HG03378 (cell line): ENCODE measurements around the gene CYFIP2.

Experiments
- ATAC-seq: cut with Tn5 transposase; IDR thresholded peaks from one replicate; pipeline ENCODE4 v1.9.1; 2021; ENCODE audit warnings: mild to moderate bottlenecking, moderate library complexity; ENCODE audit not compliant: unreplicated experiment

CYFIP2 gene

DNA sequence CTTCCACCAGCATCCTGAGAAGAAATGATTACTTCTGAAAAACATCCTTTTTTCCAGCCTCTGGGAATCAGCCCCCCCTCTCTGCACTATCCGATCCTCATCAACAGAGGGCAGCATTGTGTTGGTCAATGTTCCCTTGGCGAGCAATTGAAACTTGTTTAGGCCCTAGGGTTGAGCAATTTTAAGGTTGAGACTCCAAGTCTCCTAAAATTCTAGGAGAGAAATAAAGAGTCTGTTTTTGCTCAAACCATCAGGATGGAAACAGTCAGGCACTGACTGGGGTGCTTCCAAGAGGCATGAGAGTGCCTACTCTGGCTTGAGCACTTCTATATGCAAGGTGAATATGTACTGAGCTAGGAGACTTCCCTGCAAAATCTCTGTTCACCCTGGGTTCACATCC lies 12.4 kb upstream of the CYFIP2 start:
- peak; percentile 39 for ATAC-seq

GRCh38 chr5:157258450-157258849 lies 7.5 kb upstream of the CYFIP2 start:
- no peak for ATAC-seq

- no peak for ATAC-seq
These were observed 6.2 kb upstream of the CYFIP2 start for GRCh38 chr5:157259699-157260098.

DNA sequence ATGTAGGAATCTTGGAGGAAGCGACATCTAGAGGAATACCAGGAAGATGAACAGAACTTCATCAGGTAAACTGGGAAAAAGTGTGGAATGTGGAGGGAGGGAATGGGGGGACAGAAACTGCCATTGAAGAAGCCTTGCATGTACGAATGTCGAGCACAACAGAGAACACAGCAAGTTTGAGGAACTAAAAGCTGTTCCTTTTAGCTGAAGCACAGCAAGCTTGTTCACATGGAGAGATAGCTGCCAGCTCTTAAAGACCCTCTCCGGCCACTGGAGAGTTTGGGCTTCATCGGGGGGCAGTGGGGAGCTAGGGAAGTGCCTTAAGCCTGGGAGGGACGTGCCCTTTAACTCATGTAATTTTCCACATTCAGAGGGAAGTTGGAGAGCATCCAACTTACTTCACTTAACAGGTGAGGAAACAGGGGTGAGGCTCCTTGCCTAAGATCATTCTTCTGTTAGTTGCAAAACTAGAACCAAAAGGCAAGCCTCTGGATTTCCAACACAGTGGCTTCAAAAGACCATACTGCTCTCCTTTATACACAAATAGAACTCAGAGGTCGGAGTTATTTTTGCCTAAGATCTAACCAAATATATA lies 2.3 kb upstream of the CYFIP2 start:
- ATAC-seq: no peak

DNA sequence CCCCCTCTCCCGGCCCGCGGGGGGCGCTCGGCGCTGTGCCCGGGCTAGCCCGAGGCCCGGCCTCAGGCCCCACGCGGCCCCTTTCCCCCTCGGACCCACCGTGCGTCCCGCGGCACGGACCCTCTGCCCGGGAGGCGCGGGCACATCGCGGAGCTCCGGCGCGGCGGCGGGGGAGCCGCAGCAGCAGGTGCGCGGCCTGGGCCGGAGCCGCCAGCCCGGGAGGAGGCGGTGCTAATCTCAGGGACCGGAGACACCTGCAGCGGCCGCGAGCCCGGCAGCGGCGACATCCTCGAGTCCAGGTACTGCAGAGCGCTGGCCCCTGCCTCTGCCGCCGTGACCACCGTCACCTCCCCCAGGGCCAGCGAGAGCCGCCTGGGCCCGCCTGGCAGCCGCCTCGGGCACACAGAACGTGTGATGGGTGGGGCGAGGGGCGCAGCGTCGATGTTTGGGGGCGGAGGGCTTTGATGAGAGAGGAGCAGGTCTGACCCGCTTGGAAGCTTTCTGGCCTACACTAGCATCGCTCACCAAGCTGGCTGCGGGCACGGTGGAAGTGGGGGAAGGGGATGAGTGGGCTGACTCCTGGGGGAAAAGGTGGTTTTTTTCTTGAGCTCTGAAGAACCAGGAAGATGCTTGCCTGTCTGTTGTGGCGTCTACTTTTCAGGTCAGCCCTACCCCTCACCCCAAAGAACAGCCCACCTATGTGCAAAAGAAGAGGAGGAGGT lies 524 bp downstream of the CYFIP2 start:
- peak; percentile 37 for ATAC-seq

GRCh38 chr5:157267025-157267424 lies 1.1 kb downstream of the CYFIP2 start:
- no peak for ATAC-seq

DNA sequence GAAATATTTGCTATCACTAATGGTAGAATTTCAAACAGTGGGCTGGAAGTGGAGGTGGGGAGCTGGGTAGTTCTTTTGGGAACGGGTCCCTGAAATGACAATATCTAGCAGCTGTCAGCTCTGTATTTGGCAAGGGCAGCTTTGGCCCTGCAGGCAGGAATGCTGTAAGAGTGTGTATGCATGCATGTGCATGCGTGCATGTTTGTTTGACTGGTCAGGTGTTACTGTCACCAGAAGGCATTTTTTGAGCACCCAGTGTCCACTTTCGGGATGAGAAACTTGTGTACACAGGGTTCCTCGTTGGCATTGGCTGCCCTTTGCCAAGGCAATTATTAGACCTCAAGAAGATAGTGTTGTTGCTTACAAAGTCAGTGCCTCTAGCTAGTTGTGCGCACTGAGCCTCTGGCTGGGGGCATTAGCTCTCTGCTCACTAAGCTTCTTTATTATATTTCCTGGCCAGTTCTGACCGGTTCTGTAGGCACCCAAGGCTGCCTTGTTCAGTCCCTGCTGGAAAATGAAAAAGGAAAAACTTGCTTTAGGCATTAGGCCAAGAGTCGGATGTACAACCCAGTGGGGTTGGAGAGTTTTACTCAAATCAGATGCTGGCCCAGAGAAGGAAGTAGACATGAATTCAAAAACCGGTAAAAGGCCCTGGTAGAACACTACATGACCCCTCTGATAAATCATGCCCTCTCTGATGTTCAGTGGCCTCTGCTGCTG lies 2.0 kb downstream of the CYFIP2 start:
- ATAC-seq: no peak

DNA sequence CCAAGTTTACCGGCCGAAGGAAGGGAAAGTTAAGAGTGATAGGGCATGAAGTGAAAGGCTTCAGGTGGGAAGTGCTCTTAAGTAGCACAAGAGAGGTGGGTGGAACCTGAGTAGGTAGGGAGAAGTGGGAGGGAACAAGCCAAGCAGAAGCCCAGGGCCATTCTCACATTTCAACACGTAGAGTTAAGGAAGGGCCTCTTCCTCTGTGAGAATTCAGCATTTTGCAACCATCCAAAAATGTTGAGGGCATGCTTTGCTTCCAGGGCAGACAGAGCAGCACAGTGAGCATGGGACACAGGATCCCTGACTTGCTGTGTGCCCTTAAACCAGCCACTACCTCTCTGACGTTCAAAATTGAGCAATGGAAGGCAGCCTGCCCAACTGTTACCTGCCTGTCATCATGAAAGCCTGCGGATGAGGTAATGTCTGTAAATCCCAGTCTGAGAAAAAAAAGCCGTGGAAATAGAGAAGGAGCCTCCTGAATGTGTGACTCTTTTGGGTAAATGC lies 3.3 kb downstream of the CYFIP2 start:
- no peak for ATAC-seq

GRCh38 chr5:157269761-157270272 lies 3.9 kb downstream of the CYFIP2 start:
- ATAC-seq: no peak

DNA sequence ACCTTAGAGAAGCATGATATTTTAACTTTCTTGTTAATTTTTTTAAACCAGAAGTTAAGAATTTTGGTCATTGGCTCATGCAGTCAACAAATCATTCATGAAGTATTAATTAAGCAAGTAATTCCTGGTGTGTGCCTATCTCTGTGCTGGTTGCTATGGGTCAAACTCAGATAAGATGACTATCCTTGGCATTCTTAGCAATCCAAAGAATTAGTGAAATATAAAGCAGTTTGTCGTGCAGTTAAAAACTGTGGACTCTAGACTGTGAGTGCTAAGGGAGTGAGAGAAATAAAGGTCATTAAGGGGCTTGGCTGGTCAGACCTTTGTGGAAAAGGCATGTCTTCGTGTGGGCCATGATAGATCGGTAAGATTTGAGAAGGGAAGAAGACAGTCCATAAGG lies 4.8 kb downstream of the CYFIP2 start:
- ATAC-seq: no peak

DNA sequence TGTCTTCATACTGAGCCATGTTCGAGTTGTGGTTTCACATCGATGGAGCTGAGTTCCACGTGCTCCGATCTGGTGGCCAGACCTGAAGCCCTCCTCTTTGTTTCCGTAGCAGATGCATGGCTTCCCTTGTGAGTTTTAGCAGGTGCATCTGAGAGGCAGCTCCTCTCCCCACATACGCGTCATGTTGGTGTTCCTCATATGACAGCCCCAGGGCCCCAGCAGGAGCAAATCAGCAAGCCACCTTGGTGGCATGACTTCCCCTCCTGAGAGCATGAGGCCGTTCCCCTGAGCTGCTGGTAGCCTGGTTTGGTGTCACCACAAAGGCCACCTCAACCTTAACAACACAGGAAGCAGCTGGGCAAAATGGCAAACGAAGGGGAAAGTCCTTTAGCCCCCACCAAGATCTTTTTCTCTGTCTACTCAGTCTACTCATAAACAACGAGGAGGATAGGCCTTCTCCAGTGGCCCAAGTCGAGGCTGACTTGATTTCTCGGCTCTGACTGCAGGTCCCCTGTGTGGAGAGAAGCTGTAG lies 5.9 kb downstream of the CYFIP2 start:
- peak; percentile 83 for ATAC-seq

- peak; percentile 66 for ATAC-seq
These were observed 7.2 kb downstream of the CYFIP2 start for GRCh38 chr5:157273131-157273556.

GRCh38 chr5:157275403-157275802 lies 9.5 kb downstream of the CYFIP2 start:
- no peak for ATAC-seq

DNA sequence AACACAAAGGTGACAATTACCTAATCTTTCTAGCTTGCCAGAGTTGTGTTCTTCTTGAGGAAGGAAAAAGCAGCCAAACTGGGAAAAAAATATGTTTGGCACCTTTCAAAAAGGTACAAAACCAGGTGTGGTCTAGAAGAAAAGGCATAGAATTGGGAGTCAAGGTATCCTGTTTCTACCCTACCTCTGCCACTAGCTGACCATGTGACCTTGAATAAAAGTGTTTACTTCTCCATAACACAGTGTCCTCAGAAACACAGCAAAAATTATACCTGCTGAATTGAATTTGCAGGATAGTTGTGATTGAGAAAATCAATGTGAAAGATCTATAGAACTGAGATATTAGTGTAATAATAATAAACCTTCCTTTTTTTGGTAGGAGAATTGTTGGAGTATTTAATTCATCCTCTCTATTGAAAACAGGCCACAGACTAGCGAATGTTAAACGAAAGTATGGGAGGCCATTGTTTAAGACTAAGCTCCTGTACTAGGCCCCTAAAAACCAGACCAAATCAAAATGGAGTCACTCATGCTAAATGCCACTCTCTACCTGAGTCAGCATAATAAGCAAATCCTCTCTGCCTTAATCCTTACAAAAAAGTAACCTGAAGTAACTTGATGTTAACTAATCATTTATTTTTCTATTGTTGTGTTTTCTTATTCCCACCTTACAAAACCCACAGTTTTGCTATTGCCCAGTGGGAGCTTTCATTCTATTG lies 12.6 kb downstream of the CYFIP2 start:
- no peak for ATAC-seq

- no peak for ATAC-seq
These were observed 13.8 kb downstream of the CYFIP2 start for GRCh38 chr5:157279605-157280239.

DNA sequence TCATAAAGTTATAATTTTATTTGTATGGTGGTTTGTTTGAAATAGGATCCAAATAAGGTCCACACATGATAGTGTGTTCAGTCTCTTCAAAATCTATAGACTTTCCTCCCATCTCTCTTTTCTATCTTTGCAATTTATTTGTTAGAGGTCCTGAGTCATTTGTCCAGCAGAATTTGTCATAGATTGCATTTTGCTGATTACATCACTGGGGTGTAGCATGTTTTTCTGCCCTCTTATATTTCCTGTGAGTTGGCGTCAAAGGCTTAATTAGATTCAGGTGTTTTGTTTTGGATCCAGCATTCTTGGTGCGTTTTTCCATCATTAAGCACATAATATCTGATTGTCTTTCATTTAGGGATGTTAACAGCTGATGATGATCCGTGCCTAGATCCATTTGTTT lies 15.0 kb downstream of the CYFIP2 start:
- no peak for ATAC-seq

GRCh38 chr5:157282150-157282549 lies 16.2 kb downstream of the CYFIP2 start:
- no peak for ATAC-seq

DNA sequence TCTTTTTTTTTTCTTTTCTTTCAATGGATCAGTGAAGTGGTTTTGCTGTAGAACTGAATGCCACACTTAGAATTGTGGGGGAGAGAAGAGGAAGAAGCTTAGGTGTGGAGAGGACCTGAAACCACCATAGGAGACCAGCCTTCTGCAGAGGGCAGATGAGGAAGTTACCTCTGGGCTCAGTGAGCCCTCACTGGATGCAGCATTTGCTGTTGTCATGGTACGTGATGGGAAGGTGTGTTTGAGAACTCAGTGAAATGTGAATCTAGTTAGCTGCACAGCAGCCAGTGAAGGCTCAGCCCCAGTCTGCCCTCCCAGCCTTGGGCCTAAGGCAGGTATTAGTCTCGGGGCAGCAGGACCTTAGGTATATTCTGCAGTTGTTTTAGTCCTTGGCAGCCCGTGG lies 17.5 kb downstream of the CYFIP2 start:
- peak; percentile 99 for ATAC-seq

DNA sequence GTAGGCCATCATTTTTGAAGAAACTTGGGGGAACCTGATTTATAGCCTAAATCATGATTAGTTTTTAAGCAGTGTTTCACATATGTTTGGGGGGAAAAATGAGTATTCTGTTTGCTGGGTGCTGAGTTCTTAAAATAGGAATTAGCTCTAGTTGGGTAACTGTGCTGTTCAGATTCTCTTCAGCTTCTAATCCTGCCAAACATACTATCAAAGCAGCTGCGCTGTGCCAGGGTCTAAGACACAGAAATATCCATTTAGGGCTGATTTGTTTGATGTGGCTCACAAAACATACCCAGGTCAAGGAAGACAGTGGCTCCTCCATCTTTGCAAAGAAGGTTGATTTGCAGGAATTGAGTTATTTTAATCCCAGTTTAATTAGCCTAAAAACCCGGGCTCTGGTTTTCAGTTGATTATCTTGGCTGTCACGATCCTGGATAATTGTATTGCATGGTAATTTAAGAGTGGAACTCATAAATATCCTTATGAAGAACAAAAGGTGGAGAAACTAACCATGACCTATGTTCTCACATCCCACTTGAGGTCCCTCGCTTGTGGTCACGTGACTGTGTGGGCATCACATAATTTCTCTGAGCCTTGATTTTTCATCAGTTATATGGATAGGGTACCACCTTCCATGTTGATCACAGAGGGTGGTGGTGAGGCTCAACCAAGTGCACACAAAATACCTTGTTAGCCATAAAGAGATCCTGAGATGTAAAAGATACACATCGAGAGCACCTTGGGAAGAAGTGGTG lies 18.7 kb downstream of the CYFIP2 start:
- ATAC-seq: no peak
